SKM-1 treated with dmso at 0.1 percent for 144 hours (cell line): Measurements from ENCODE around the gene RPS6KB2.

ENCODE experiments used
- DNase-seq: peaks from one replicate; lab custom pipeline; 2025; ENCODE audit not compliant: unreplicated experiment; lab: John Stamatoyannopoulos, UW

RPS6KB2 gene

GRCh38 chr11:67428052-67429001 lies at the start of gene RPS6KB2:
RPS6KB2 (plus strand) TSS chr11:67428494; CDS start chr11:67428546, 52 bp downstream.
- DNase-seq: peak; percentile 93

- no peak for DNase-seq
Observed at GRCh38 chr11:67378544-67378943, 49.8 kb upstream of the RPS6KB2 start.

- DNase-seq: no peak
Observed at GRCh38 chr11:67379061-67380058, 48.9 kb upstream of the RPS6KB2 start.

- peak; percentile 78 for DNase-seq
Observed at GRCh38 chr11:67381244-67381972, 46.9 kb upstream of the RPS6KB2 start.

GRCh38 chr11:67382276-67383136 lies 45.8 kb upstream of the RPS6KB2 start:
- peak; percentile 62 for DNase-seq

GRCh38 chr11:67384851-67385366 lies 43.4 kb upstream of the RPS6KB2 start:
- DNase-seq: no peak

- DNase-seq: no peak
Observed at GRCh38 chr11:67387069-67387468, 41.2 kb upstream of the RPS6KB2 start.

GRCh38 chr11:67387518-67387917 lies 40.8 kb upstream of the RPS6KB2 start:
- DNase-seq: no peak

GRCh38 chr11:67389477-67389876 lies 38.8 kb upstream of the RPS6KB2 start:
- peak; percentile 24 for DNase-seq

GRCh38 chr11:67390947-67391303 lies 37.4 kb upstream of the RPS6KB2 start:
- DNase-seq: no peak

- DNase-seq: peak; percentile 90
Observed at GRCh38 chr11:67391304-67392182, 36.8 kb upstream of the RPS6KB2 start, which contains the start of gene RAD9A. RAD9A (plus strand) TSS chr11:67391986; CDS start chr11:67392045, 59 bp downstream.

GRCh38 chr11:67392183-67392715 lies 36.0 kb upstream of the RPS6KB2 start:
- DNase-seq: no peak

- no peak for DNase-seq
Observed at GRCh38 chr11:67393437-67393836, 34.9 kb upstream of the RPS6KB2 start.

- no peak for DNase-seq
Observed at GRCh38 chr11:67393990-67394389, 34.3 kb upstream of the RPS6KB2 start.

GRCh38 chr11:67395555-67396258 lies 32.6 kb upstream of the RPS6KB2 start:
- DNase-seq: no peak

GRCh38 chr11:67396259-67396581 lies 32.1 kb upstream of the RPS6KB2 start:
- DNase-seq: no peak

GRCh38 chr11:67396587-67397389 lies 31.5 kb upstream of the RPS6KB2 start:
- DNase-seq: no peak
